ENCODE results near the gene PDF.
A peak's percentile ranks its signal among the peaks of the same experiment; 100 is the strongest.

Gene PDF

GRCh38 chr16:69351309-69352027 lies 21.1 kb upstream of the PDF start, which contains the start of gene TMED6:
Gene TMED6, minus strand, starts transcription at chr16:69351786. Its CDS starts 33 bp downstream, at chr16:69351753.
- Mint-ChIP-seq H3K36me3 (ENCODE audit: insufficient read depth) (peaks cover 23% of the 10 kb centered on the region), H3K9me3 (no peaks in the 10 kb centered on the region), H3K4me1 (peaks cover 16% of the 10 kb centered on the region), H3K27me3 (no peaks in the 10 kb centered on the region), H3K4me3 (no peak within 1 kb of the TSS), H3K27ac (ENCODE audit: low read depth) (no peak within 1 kb of the TSS)
- ATAC-seq (replicated peaks; ENCODE audit: extremely low read depth, poor library complexity, severe bottlenecking) = no peak
- DNase-seq (ENCODE audit: low spot score in 2 of 2) = no peak

DNA sequence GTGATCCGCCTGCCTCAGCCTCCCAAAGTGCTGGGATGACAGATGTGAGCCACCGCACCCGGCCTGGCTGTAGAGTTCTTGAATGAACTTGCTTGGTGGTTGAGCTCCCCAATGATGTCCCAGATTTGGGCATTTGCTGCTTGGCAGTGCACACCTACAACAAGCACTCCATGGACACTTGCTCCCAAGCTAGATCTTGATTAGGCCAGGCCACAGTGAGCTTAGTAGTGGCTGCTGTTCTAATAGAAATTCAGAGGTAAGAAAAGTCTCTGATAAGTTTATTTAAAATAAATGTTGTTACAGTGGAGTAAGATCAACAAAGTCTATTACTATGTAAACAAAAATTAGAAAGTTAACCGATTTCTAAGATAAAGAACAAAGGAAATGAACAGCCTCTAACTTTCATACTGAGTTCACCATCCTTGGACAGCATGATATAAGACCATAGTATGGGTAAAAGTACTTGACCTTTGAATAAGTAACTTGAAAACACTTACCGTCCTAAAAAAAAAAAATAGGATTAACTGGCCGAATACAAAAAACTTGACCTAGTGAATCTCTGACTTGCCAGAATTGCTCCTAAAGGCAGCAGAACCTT lies 20.2 kb upstream of the PDF start:
- DNase-seq (ENCODE audit: low spot score in 2 of 2) (no peak), ATAC-seq (replicated peaks; ENCODE audit: extremely low read depth, poor library complexity, severe bottlenecking) (no peak)
- Mint-ChIP-seq H3K27ac (ENCODE audit: low read depth) (no peak overlapping the region), H3K4me3 (no peak overlapping the region), H3K27me3 (no peaks in the 10 kb centered on the region), H3K9me3 (no peaks in the 10 kb centered on the region), H3K4me1 (peaks cover 24% of the 10 kb centered on the region), H3K36me3 (ENCODE audit: insufficient read depth) (peaks cover 16% of the 10 kb centered on the region)

GRCh38 chr16:69349536-69349935 lies 19.1 kb upstream of the PDF start:
- H3K27me3 Mint-ChIP-seq = no peaks in the 10 kb centered on the region
- peaks cover 10% of the 10 kb centered on the region for H3K36me3 Mint-ChIP-seq (ENCODE audit: insufficient read depth)
- no peak overlapping the region for H3K27ac Mint-ChIP-seq (ENCODE audit: low read depth)
- no peak for DNase-seq (ENCODE audit: low spot score in 2 of 2)
- no peak for ATAC-seq (replicated peaks; ENCODE audit: extremely low read depth, poor library complexity, severe bottlenecking)
- peaks cover 25% of the 10 kb centered on the region for H3K4me1 Mint-ChIP-seq
- no peak overlapping the region for H3K4me3 Mint-ChIP-seq
- H3K9me3 Mint-ChIP-seq = no peaks in the 10 kb centered on the region

DNA sequence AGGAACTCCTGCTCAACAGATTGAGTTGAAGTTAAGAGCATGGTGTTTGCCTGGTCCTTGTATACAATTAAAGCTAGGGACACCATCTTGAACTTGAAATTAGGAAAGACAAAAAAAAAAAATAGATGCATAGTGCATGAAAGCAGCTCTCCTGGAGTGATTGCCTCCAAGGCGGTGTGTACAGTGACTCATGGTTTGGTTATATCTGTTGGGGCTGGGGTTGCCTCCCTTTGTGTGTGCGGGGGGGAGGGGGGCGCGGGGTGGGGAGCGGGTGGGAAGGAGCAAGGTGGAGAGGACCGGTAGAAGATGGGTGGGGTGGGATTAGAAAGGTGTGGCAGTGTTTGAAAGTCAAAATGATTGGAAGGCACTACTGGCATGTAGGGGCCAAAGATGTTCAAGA lies 17.8 kb upstream of the PDF start:
- H3K4me3 Mint-ChIP-seq = no peak overlapping the region
- H3K9me3 Mint-ChIP-seq = no peaks in the 10 kb centered on the region
- no peaks in the 10 kb centered on the region for H3K27me3 Mint-ChIP-seq
- H3K27ac Mint-ChIP-seq (ENCODE audit: low read depth) = no peak overlapping the region
- ATAC-seq (replicated peaks; ENCODE audit: extremely low read depth, poor library complexity, severe bottlenecking) = no peak
- DNase-seq (ENCODE audit: low spot score in 2 of 2) = no peak
- H3K4me1 Mint-ChIP-seq = peaks cover 24% of the 10 kb centered on the region
- H3K36me3 Mint-ChIP-seq (ENCODE audit: insufficient read depth) = peaks cover 12% of the 10 kb centered on the region

DNA sequence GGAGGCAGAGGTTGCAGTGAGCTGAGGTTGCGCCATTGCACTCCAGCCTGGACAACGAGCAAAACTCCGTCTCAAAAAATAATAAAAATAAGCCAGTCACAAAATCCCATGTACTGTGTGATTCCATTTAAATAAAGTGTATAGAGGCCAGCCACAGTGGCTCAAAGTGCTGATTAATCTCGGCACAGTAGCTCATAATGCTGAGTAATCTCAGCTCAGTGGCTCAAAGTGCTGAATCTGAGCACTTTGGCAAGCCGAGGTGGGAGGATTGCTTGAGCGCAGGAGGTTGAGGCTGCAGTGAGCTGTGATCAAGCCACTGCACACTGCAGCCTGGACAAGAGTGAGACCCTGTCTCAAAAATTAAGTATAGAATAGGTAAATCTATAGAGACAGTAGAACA lies 16.3 kb upstream of the PDF start:
- Mint-ChIP-seq H3K9me3 (no peaks in the 10 kb centered on the region), H3K4me1 (peaks cover 21% of the 10 kb centered on the region), H3K36me3 (ENCODE audit: insufficient read depth) (peaks cover 18% of the 10 kb centered on the region), H3K27me3 (no peaks in the 10 kb centered on the region), H3K27ac (ENCODE audit: low read depth) (peak overlapping the region; percentile 76), H3K4me3 (no peak overlapping the region)
- no peak for DNase-seq (ENCODE audit: low spot score in 2 of 2)
- no peak for ATAC-seq (replicated peaks; ENCODE audit: extremely low read depth, poor library complexity, severe bottlenecking)

DNA sequence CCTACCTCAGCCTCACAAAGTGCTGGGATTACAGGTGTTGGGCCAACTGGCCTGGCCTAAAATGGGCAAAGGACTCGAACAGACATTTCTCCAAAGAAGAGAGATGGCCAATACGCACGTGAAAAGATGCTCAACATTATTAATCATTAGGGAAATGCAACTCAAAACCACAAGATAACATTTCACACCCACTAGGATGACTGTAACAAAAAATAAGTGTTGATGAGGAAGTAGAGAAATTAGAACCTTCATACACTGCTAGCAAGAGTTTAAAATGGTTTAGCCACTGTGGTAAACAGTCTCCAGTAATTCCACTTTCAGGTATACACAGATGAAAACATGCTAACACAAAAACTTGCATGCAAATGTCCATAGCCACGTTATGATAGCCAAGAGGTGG lies 15.5 kb upstream of the PDF start:
- Mint-ChIP-seq H3K4me1 (peaks cover 27% of the 10 kb centered on the region), H3K36me3 (ENCODE audit: insufficient read depth) (peaks cover 25% of the 10 kb centered on the region), H3K27ac (ENCODE audit: low read depth) (no peak overlapping the region), H3K27me3 (no peaks in the 10 kb centered on the region), H3K4me3 (no peak overlapping the region), H3K9me3 (no peaks in the 10 kb centered on the region)
- DNase-seq (ENCODE audit: low spot score in 2 of 2) (no peak), ATAC-seq (replicated peaks; ENCODE audit: extremely low read depth, poor library complexity, severe bottlenecking) (peak; percentile 89)

- Mint-ChIP-seq H3K9me3 (no peaks in the 10 kb centered on the region), H3K4me3 (no peak overlapping the region), H3K27me3 (no peaks in the 10 kb centered on the region), H3K36me3 (ENCODE audit: insufficient read depth) (peaks cover 32% of the 10 kb centered on the region), H3K27ac (ENCODE audit: low read depth) (no peak overlapping the region), H3K4me1 (peaks cover 43% of the 10 kb centered on the region)
- ATAC-seq (replicated peaks; ENCODE audit: extremely low read depth, poor library complexity, severe bottlenecking) = no peak
- no peak for DNase-seq (ENCODE audit: low spot score in 2 of 2)
These were observed 13.8 kb upstream of the PDF start for GRCh38 chr16:69344171-69344570.

DNA sequence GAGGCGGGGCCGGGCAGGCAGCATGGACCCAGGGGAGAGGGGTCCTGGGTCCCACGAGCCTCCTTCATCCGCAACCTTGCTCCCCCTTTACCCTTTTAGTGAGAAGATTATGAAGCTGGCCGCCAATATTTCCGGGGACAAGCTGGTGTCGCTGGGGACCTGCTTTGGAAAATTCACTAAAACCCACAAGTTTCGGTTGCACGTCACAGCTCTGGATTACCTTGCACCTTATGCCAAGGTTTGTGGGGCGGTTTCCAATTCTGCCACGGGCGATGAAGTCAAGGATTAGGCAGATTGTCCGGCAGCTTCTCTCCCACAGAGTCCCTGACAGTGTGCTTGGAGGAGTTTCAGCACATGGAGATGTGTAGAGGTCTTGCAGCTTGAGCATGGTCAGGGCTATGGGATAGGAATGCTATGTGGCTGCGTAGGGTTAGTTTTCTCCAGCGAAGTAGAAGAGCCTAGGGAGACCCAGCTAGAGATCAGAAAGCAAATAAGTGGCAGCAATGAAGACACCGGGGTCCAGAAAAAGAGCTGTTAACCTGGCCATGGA lies 9.8 kb upstream of the PDF start:
- H3K4me3 Mint-ChIP-seq = peak overlapping the region; percentile 98
- no peak for DNase-seq (ENCODE audit: low spot score in 2 of 2)

DNA sequence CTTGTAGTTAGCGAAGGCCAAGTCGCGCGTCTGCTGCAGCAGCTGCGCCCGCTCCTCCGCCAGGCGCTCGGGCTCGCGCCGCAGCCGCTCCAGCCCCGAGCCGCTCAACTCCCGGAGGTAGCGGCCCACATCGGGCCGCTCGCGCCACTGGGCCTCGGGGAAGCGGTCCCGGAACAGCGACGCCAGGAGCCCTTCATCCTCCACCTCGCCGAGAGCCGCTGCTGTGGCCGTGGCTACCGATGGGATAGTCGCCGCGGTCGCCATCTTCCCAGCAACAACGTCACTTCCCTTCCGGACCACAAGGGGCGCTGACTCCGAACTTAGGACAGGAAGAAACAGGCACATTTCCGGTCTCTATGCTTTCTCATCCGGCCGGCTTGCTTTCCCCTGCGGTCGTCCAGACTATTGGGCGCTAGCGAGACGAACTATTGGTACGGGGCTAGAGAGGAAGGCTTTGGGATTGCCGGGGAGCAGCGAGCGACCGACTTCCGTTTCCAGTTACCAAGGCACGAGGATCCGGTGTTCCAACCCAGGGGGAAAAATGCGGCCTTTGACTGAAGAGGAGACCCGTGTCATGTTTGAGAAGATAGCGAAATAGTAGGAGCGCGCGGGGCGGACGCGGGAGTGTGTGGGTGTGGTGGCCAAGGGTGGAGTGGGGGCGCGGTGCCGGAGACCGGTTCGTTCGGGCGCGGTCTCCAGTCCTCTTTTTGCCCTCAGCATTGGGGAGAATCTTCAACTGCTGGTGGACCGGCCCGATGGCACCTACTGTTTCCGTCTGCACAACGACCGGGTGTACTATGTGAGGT lies 9.1 kb upstream of the PDF start, which contains the start of the genes COG8 and NIP7:
Gene COG8 (minus strand): TSS at position 276 of the 806 bp plus-strand sequence. CDS start 12 bp downstream, at position 264.
Gene NIP7 (plus strand): TSS at position 484 of the 806 bp plus-strand sequence. CDS start 58 bp downstream, at position 542.
- H3K4me3 Mint-ChIP-seq = peak within 1 kb of the TSS; percentile 98

More for the DNA sequence above, 9.8 kb upstream of the PDF start:
- Mint-ChIP-seq H3K27me3 (no peaks in the 10 kb centered on the region), H3K36me3 (ENCODE audit: insufficient read depth) (peaks cover 34% of the 10 kb centered on the region), H3K4me1 (peaks cover 43% of the 10 kb centered on the region), H3K9me3 (no peaks in the 10 kb centered on the region), H3K27ac (ENCODE audit: low read depth) (peak overlapping the region; percentile 98)
- ATAC-seq (replicated peaks; ENCODE audit: extremely low read depth, poor library complexity, severe bottlenecking) = no peak

DNA sequence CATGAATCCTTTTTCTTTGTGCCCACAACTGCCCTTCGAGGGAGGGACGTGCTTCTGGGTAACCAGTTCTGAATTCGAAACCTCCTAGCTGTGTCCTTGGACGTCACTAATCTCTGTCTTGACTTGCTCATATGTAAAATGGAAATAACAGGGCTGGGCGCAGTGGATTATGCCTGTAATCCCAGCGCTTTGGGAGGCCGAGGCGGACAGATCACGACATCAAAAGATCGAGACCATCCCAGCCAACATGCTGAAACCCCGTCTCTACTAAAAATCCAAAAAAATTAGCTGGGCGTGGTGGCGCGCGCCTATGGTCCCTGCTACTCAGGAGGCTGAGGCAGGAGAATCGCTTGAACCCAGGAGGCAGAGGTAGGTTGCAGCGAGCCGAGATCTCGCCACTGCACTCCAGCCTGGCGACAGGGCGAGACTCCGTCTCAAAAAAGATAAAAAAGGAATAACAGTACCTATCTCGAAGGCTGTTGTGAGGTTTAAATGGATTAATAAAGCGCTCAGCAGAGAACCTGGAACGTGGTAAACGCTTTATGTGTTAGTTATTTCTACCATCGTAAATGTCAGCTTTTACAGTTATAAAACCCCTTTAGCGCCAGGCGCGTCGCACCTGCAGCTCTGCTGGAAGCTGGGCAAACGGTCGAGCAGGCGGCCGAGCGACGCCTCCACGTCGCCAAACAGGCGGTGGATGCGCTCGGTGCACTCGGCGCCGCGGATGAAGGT lies 8.3 kb upstream of the PDF start:
- H3K27ac Mint-ChIP-seq (ENCODE audit: low read depth) = peak overlapping the region; percentile 98
- no peak for DNase-seq (ENCODE audit: low spot score in 2 of 2)
- peaks cover 44% of the 10 kb centered on the region for H3K36me3 Mint-ChIP-seq (ENCODE audit: insufficient read depth)
- H3K27me3 Mint-ChIP-seq = no peaks in the 10 kb centered on the region
- no peaks in the 10 kb centered on the region for H3K9me3 Mint-ChIP-seq
- peaks cover 43% of the 10 kb centered on the region for H3K4me1 Mint-ChIP-seq
- peak overlapping the region; percentile 98 for H3K4me3 Mint-ChIP-seq
- ATAC-seq (replicated peaks; ENCODE audit: extremely low read depth, poor library complexity, severe bottlenecking) = peak; percentile 7

More for the DNA sequence above, 9.1 kb upstream of the PDF start, which contains the start of the genes COG8 and NIP7:
- DNase-seq (ENCODE audit: low spot score in 2 of 2) (peak; percentile 88 to 92), ATAC-seq (replicated peaks; ENCODE audit: extremely low read depth, poor library complexity, severe bottlenecking) (peak; percentile 88)
- Mint-ChIP-seq H3K9me3 (no peaks in the 10 kb centered on the region), H3K36me3 (ENCODE audit: insufficient read depth) (peaks cover 39% of the 10 kb centered on the region), H3K4me1 (peaks cover 43% of the 10 kb centered on the region), H3K27me3 (no peaks in the 10 kb centered on the region), H3K27ac (ENCODE audit: low read depth) (peak within 1 kb of the TSS; percentile 98)

- Mint-ChIP-seq H3K36me3 (ENCODE audit: insufficient read depth) (peaks cover 26% of the 10 kb centered on the region), H3K4me3 (no peak overlapping the region), H3K9me3 (no peaks in the 10 kb centered on the region), H3K27me3 (no peaks in the 10 kb centered on the region), H3K4me1 (peaks cover 24% of the 10 kb centered on the region), H3K27ac (ENCODE audit: low read depth) (no peak overlapping the region)
- ATAC-seq (replicated peaks; ENCODE audit: extremely low read depth, poor library complexity, severe bottlenecking) (no peak), DNase-seq (ENCODE audit: low spot score in 2 of 2) (no peak)
These were observed 4.3 kb upstream of the PDF start for GRCh38 chr16:69334696-69335095.
